Esophagus squamous epithelium (tissue), 5 donors: Measurements from ENCODE around the gene ERCC4. TPM values are rescaled to one million over a fixed set of nuclear protein-coding genes. Genes with fewer than 3 reads are reported as not detected.

Experiments
- DNase-seq: peaks from one replicate; lab custom pipeline; 2025; lab: John Stamatoyannopoulos, UW
- H3K27ac ChIP-seq, 4 donors: fragments of 200-600 bp; sonication (generic); one replicate each; pipeline ENCODE4 v1.5.1; 2016 to 2019; ENCODE audit warnings: mild to moderate bottlenecking in 1 of 4
- H3K27me3 ChIP-seq, 4 donors: fragments of 200-600 bp; sonication (generic); 1 replicate in 3 of 4; 2 replicates in 1 of 4; pipeline versions ENCODE4 v1.5.1 to v1.6.0; 2017 to 2021; ENCODE audit warnings: antibody characterized with exemption in 1 of 4
- H3K36me3 ChIP-seq, 3 donors: fragments of 200-600 bp; sonication (generic); one replicate each; pipeline ENCODE4 v1.5.1; 2016 to 2019
- H3K4me1 ChIP-seq, 3 donors: fragments of 200-600 bp; sonication (generic); one replicate each; pipeline ENCODE4 v1.5.1; 2017 to 2019
- H3K4me3 ChIP-seq, 4 donors: fragments of 200-600 bp; sonication (generic); 1 replicate in 3 of 4; 2 replicates in 1 of 4; pipeline ENCODE4 v1.5.1; 2016 to 2019; ENCODE audit warnings: mild to moderate bottlenecking in 2 of 4, moderate library complexity in 1 of 4
- H3K9me3 ChIP-seq, 3 donors: fragments of 200-600 bp; sonication (generic); one replicate each; pipeline ENCODE4 v1.5.1; 2016 to 2019
- POLR2A ChIP-seq, 4 donors: fragments of 450-650 bp; IDR thresholded peaks; one replicate each; pipeline ENCODE4 v1.6.1; 2017; ENCODE audit warnings: antibody characterized with exemption in 4 of 4, mild to moderate bottlenecking in 4 of 4, moderate library complexity in 3 of 4
- WGBS, 2 donors: methylation state at CpG; one replicate each; pipeline ENCODE4 v1.1.5; 2018; 5-methylcytosine and 5-hydroxymethylcytosine counted together
- intact Hi-C: fragments of 100-400 bp; cut with DNase I; formaldehyde crosslinking; loops from one replicate; pipeline ENCODE4 v1.15.0; 2022
- total RNA-seq, 4 donors: library from RNA; depleted of rRNA; stranded (reverse); fragments of >200 nt; gene quantifications; one replicate each; pipeline ENCODE4 v1.1.0, GENCODE V29; 2016
- TF ChIP-seq, protein P1 (sequence below), 6 experiments: fragments of 450-650 bp in 4 of 6; fragments of 200-600 bp in 2 of 6; sonication (generic) in 2 of 6; IDR thresholded peaks; one replicate each; pipeline ENCODE4 v1.5.1; 2016 to 2019; ENCODE audit warnings: antibody characterized with exemption in 6 of 6, mild to moderate bottlenecking in 4 of 6, moderate library complexity in 4 of 6
- donor health status: DM: yes; HTN: yes; CAD: no.

Gene ERCC4
- total RNA-seq, 4 donors from 2014 or later = 4.4 to 8.2 (median 4.8) TPM

DNA sequence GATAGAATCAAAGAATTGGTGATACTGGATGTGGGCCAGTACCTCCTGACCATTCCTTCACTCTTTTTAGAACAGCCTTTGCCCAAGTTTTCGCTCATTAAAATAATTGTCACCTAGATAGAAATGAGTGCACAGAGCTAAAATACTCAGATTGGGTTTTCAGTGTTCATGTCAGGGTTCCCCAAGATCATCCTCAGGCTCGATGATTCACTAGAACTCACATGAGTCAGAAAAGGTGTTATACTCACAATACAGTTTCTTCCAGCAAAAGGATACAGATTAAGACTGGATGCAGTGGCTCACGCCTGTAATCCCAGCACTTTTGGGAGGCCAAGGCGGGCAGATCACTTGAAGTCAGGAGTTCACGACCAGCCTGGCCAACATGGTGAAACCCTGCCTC lies 19.9 kb downstream of the ERCC4 start:
- WGBS, 2 donors = 54 to 75% methylated on average over 4 to 5 of the region's 5 CpGs
- Histone ChIP-seq H3K27me3 (no peaks in the 10 kb centered on the region), H3K36me3 (peaks cover 5 to 35% (median 12%) of the 10 kb centered on the region in 3 donors), H3K4me3 (no peak overlapping the region), H3K27ac (no peak overlapping the region), H3K4me1 (peaks cover 0 to 35% (median 0%) of the 10 kb centered on the region in 3 donors), H3K9me3 (no peaks in the 10 kb centered on the region)
- TF ChIP-seq POLR2A (IDR thresholded peaks at IDR 0.05) = no peak
- TF ChIP-seq, protein P1, sequence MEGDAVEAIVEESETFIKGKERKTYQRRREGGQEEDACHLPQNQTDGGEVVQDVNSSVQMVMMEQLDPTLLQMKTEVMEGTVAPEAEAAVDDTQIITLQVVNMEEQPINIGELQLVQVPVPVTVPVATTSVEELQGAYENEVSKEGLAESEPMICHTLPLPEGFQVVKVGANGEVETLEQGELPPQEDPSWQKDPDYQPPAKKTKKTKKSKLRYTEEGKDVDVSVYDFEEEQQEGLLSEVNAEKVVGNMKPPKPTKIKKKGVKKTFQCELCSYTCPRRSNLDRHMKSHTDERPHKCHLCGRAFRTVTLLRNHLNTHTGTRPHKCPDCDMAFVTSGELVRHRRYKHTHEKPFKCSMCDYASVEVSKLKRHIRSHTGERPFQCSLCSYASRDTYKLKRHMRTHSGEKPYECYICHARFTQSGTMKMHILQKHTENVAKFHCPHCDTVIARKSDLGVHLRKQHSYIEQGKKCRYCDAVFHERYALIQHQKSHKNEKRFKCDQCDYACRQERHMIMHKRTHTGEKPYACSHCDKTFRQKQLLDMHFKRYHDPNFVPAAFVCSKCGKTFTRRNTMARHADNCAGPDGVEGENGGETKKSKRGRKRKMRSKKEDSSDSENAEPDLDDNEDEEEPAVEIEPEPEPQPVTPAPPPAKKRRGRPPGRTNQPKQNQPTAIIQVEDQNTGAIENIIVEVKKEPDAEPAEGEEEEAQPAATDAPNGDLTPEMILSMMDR (IDR thresholded peaks at IDR 0.05) = no peak
- intact Hi-C loops = no loop called here
- no peak for DNase-seq

DNA sequence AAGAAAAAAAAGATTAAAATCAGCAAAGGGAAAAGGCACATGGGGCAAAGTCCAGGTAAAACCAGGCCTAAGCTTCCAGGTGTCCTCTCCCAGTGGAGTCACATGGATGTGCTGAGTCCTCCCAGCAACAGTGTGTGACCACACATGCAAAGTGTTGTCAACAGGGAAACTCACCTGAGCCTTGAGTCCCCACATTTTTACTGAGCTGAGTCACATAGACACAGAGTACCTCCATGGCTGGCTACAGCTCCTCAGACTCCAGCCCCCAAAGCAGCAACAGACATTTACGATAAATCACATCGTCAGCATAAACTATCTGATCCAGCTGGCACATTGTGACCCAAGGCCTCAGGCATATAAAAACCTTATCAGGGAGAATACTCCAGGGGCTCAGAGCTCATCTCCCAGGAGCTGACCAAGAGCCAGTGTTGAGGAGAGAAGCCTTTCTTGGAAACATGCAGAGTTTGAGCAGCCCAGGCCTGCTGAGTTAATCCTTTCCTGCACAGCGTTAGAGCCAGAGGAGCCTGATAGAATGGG lies 20.5 kb downstream of the ERCC4 start:
- H3K27me3 ChIP-seq = no peaks in the 10 kb centered on the region
- H3K27ac ChIP-seq = no peak overlapping the region
- peaks cover 0 to 35% (median 0%) of the 10 kb centered on the region in 3 donors for H3K4me1 ChIP-seq
- H3K9me3 ChIP-seq = no peaks in the 10 kb centered on the region
- no peak for DNase-seq
- intact Hi-C loops = no loop called here
- TF ChIP-seq, protein P1 (IDR thresholded peaks at IDR 0.05) = no peak
- TF ChIP-seq POLR2A (IDR thresholded peaks at IDR 0.05) = no peak
- WGBS, 2 donors = 14 to 63% methylated on average over 1 to 2 of the region's 3 CpGs
- peaks cover 5 to 35% (median 7%) of the 10 kb centered on the region in 3 donors for H3K36me3 ChIP-seq
- no peak overlapping the region for H3K4me3 ChIP-seq

GRCh38 chr16:13944816-13945215 lies 24.9 kb downstream of the ERCC4 start:
- Histone ChIP-seq H3K4me3 (no peak overlapping the region), H3K27ac (no peak overlapping the region), H3K36me3 (peaks cover 0 to 40% (median 0%) of the 10 kb centered on the region in 3 donors), H3K9me3 (no peaks in the 10 kb centered on the region), H3K27me3 (no peaks in the 10 kb centered on the region), H3K4me1 (peaks cover 0 to 24% (median 0%) of the 10 kb centered on the region in 3 donors)
- 89 to 92% methylated on average over 4 of the region's 4 CpGs for WGBS, 2 donors
- intact Hi-C loops = no loop called here
- no peak for DNase-seq
- TF ChIP-seq, protein P1 (IDR thresholded peaks at IDR 0.05) = no peak
- TF ChIP-seq POLR2A (IDR thresholded peaks at IDR 0.05) = no peak

- peaks cover 0 to 14% (median 0%) of the 10 kb centered on the region in 3 donors for H3K4me1 ChIP-seq
- TF ChIP-seq, protein P1 (IDR thresholded peaks at IDR 0.05) = no peak
- TF ChIP-seq POLR2A (IDR thresholded peaks at IDR 0.05) = no peak
- no peaks in the 10 kb centered on the region for H3K9me3 ChIP-seq
- H3K36me3 ChIP-seq = peaks cover 0 to 40% (median 0%) of the 10 kb centered on the region in 3 donors
- no peaks in the 10 kb centered on the region for H3K27me3 ChIP-seq
- intact Hi-C loops = no loop called here
- H3K4me3 ChIP-seq = no peak overlapping the region
- 81 to 93% methylated on average over 9 of the region's 9 CpGs for WGBS, 2 donors
- no peak overlapping the region for H3K27ac ChIP-seq
- no peak for DNase-seq
Measured at GRCh38 chr16:13945744-13946485, 26.0 kb downstream of the ERCC4 start.

DNA sequence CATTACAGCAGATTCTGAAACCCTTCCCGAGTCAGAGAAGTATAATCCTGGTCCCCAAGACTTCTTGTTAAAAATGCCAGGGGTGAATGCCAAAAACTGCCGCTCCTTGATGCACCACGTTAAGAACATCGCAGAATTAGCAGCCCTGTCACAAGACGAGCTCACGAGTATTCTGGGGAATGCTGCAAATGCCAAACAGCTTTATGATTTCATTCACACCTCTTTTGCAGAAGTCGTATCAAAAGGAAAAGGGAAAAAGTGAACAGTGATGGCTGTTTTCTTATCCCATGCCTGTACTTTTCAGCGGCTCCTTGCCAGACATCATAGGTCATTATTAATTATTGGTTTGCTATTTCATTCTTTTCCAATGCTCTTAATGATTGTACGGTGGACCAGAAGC lies 28.1 kb downstream of the ERCC4 start:
- WGBS, 2 donors = 41 to 44% methylated on average over 5 to 8 of the region's 9 CpGs
- Histone ChIP-seq H3K4me1 (peaks cover 0 to 11% (median 0%) of the 10 kb centered on the region in 3 donors), H3K27me3 (no peaks in the 10 kb centered on the region), H3K36me3 (peaks cover 0 to 40% (median 0%) of the 10 kb centered on the region in 3 donors), H3K4me3 (no peak overlapping the region), H3K27ac (no peak overlapping the region), H3K9me3 (no peaks in the 10 kb centered on the region)
- TF ChIP-seq POLR2A (IDR thresholded peaks at IDR 0.05) = no peak
- TF ChIP-seq, protein P1 (IDR thresholded peaks at IDR 0.05) = no peak
- DNase-seq = no peak
- intact Hi-C loops = no loop called here
